ENCODE measurements around the gene QRICH2. TPM values are rescaled to one million over a fixed set of nuclear protein-coding genes. Genes with fewer than 3 reads are reported as not detected.
"Not testable (repeated sequence)": the region's sequence is repeated elsewhere in the genome, so short reads cannot be mapped to it uniquely, and the experiment has no call there.

The QRICH2 gene
- total RNA-seq, 1 experiment from 2014 or later: 1.4 TPM

- no peak for DNase-seq (ENCODE audit: low read depth)
- in situ Hi-C loops (cut with HindIII; ENCODE audit: low pct_unique_long_range_greater_than_20kb, low sequenced_read_pairs): no loop called here
Observed at GRCh38 chr17:76335716-76336381, 27.8 kb upstream of the QRICH2 start.

GRCh38 chr17:76333673-76334505, 25.8 kb upstream of the QRICH2 start:
- in situ Hi-C loops (cut with HindIII; ENCODE audit: low pct_unique_long_range_greater_than_20kb, low sequenced_read_pairs): no loop called here
- DNase-seq (ENCODE audit: low read depth): no peak

- in situ Hi-C loops (cut with HindIII; ENCODE audit: low pct_unique_long_range_greater_than_20kb, low sequenced_read_pairs): no loop called here
Observed at GRCh38 chr17:76331083-76331482, 23.0 kb upstream of the QRICH2 start.

GRCh38 chr17:76329664-76330063, 21.6 kb upstream of the QRICH2 start:
- in situ Hi-C loops (cut with HindIII; ENCODE audit: low pct_unique_long_range_greater_than_20kb, low sequenced_read_pairs): no loop called here
- no peak for DNase-seq (ENCODE audit: low read depth)

More at GRCh38 chr17:76331083-76331482, 23.0 kb upstream of the QRICH2 start:
- DNase-seq (ENCODE audit: low read depth): no peak

GRCh38 chr17:76327696-76328095, 19.6 kb upstream of the QRICH2 start:
- DNase-seq (ENCODE audit: low read depth): no peak
- in situ Hi-C loops (cut with HindIII; ENCODE audit: low pct_unique_long_range_greater_than_20kb, low sequenced_read_pairs): no loop called here

- in situ Hi-C loops (cut with HindIII; ENCODE audit: low pct_unique_long_range_greater_than_20kb, low sequenced_read_pairs): no loop called here
- no peak for DNase-seq (ENCODE audit: low read depth)
Observed at GRCh38 chr17:76326306-76326705, 18.2 kb upstream of the QRICH2 start.

- in situ Hi-C loops (cut with HindIII; ENCODE audit: low pct_unique_long_range_greater_than_20kb, low sequenced_read_pairs): no loop called here
- DNase-seq (ENCODE audit: low read depth): no peak
Observed at GRCh38 chr17:76318586-76318985, 10.5 kb upstream of the QRICH2 start.

GRCh38 chr17:76317535-76317934, 9.5 kb upstream of the QRICH2 start:
- in situ Hi-C loops (cut with HindIII; ENCODE audit: low pct_unique_long_range_greater_than_20kb, low sequenced_read_pairs): no loop called here
- DNase-seq (ENCODE audit: low read depth): no peak

- DNase-seq (ENCODE audit: low read depth): no peak
- in situ Hi-C loops (cut with HindIII; ENCODE audit: low pct_unique_long_range_greater_than_20kb, low sequenced_read_pairs): no loop called here
Observed at GRCh38 chr17:76314392-76315227, 6.5 kb upstream of the QRICH2 start.

- in situ Hi-C loops (cut with HindIII; ENCODE audit: low pct_unique_long_range_greater_than_20kb, low sequenced_read_pairs): no loop called here
- DNase-seq (ENCODE audit: low read depth): no peak
Observed at GRCh38 chr17:76312735-76313134, 4.7 kb upstream of the QRICH2 start.

GRCh38 chr17:76309461-76309860, 1.4 kb upstream of the QRICH2 start:
- in situ Hi-C loops (cut with HindIII; ENCODE audit: low pct_unique_long_range_greater_than_20kb, low sequenced_read_pairs): no loop called here
- no peak for DNase-seq (ENCODE audit: low read depth)

GRCh38 chr17:76307299-76307965, 644 bp downstream of the QRICH2 start:
- in situ Hi-C loops (cut with HindIII; ENCODE audit: low pct_unique_long_range_greater_than_20kb, low sequenced_read_pairs): no loop called here
- no peak for DNase-seq (ENCODE audit: low read depth)

- in situ Hi-C loops (cut with HindIII; ENCODE audit: low pct_unique_long_range_greater_than_20kb, low sequenced_read_pairs): not testable (repeated sequence)
Observed at GRCh38 chr17:76305135-76305454, 3.0 kb downstream of the QRICH2 start.

GRCh38 chr17:76304226-76305134, 3.6 kb downstream of the QRICH2 start:
- in situ Hi-C loops (cut with HindIII; ENCODE audit: low pct_unique_long_range_greater_than_20kb, low sequenced_read_pairs): no loop called here
- no peak for DNase-seq (ENCODE audit: low read depth)

More at GRCh38 chr17:76305135-76305454, 3.0 kb downstream of the QRICH2 start:
- not testable (repeated sequence) for DNase-seq (ENCODE audit: low read depth)

- DNase-seq (ENCODE audit: low read depth): no peak
- in situ Hi-C loops (cut with HindIII; ENCODE audit: low pct_unique_long_range_greater_than_20kb, low sequenced_read_pairs): no loop called here
Observed at GRCh38 chr17:76297436-76297835, 10.6 kb downstream of the QRICH2 start.

GRCh38 chr17:76296889-76297288, 11.2 kb downstream of the QRICH2 start:
- no peak for DNase-seq (ENCODE audit: low read depth)
- in situ Hi-C loops (cut with HindIII; ENCODE audit: low pct_unique_long_range_greater_than_20kb, low sequenced_read_pairs): no loop called here

GRCh38 chr17:76296186-76296585, 11.9 kb downstream of the QRICH2 start:
- in situ Hi-C loops (cut with HindIII; ENCODE audit: low pct_unique_long_range_greater_than_20kb, low sequenced_read_pairs): no loop called here
- DNase-seq (ENCODE audit: low read depth): no peak
